Stimulated activated CD8-positive, alpha-beta memory T cell treated with anti-CD3 and anti-CD28 coated beads, Interleukin-4, amount 100 ng/mL, for 4 hours (primary cell): ENCODE results near the gene ZMYM4.

Experiments used
- DNase-seq, 2 donors: peaks; one replicate each; pipeline ENCODE4 v3.0.0-alpha.2; 2020; ENCODE audit warnings: low read depth in 2 of 2, low spot score in 1 of 2

The ZMYM4 gene

DNA sequence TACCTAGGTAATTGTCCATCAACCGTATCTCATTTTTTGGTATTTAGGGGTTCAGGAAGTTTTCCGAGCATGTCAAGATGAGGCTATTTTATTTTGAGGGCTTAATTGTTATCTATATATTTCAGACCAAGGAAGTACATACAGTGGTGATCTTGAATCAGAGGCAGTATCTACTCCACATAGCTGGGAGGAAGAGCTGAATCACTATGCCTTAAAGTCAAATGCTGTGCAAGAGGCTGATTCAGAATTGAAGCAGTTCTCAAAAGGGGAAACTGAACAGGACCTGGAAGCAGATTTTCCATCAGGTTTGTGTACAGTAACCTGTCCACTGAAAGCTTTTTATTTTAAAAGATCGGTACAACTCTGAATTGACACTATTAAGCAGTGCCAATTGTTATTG lies 130.2 kb downstream of the ZMYM4 start:
- no peak for DNase-seq

DNA sequence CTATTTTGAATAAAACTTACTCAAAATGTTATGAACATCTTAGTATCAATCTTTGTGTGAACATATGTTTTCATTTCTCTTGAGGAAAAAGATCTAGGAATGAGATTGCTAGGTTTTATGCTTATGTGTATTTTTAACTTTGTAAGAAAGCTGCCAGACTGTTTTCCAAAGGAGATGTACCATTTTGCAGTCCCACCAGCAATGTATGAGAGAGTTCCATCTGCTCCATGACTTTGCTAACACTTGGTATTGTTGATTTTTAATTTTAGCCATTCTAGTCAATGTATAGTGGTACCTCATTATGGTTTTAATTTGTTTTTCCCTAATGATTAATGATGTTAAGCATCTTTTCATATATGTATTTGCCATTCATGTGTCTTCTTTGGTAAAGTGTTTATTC lies 132.5 kb downstream of the ZMYM4 start:
- no peak for DNase-seq

- no peak for DNase-seq
These were observed 137.6 kb downstream of the ZMYM4 start for GRCh38 chr1:35406103-35406502.

- DNase-seq, result no peak
These were observed 139.2 kb downstream of the ZMYM4 start for GRCh38 chr1:35407743-35408142.

DNA sequence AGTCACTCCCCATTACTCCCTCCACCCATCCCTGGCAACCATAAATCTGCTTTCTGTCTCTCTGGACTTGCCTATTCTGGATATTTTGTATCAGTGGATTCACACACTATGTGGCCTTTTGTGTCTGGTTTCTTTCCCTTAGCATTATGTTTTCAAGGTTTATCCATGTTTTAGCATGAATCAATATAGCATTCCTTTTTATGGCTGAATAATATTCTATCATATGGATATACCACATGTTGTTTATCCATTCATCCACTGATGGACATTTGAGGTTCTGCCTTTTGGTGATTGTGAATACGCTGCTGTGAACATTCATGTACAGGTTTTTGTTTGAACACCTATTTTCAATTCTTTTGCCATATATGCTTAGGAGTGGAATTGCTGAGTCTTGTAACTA lies 140.4 kb downstream of the ZMYM4 start:
- no peak for DNase-seq

GRCh38 chr1:35426097-35426586 lies 157.6 kb downstream of the ZMYM4 start:
- DNase-seq, result no peak

GRCh38 chr1:35428360-35428759 lies 159.9 kb downstream of the ZMYM4 start:
- no peak for DNase-seq

- DNase-seq, result no peak
These were observed 162.3 kb downstream of the ZMYM4 start for GRCh38 chr1:35430762-35431161.

- DNase-seq, result no peak
These were observed 162.7 kb downstream of the ZMYM4 start for GRCh38 chr1:35431173-35431599.

DNA sequence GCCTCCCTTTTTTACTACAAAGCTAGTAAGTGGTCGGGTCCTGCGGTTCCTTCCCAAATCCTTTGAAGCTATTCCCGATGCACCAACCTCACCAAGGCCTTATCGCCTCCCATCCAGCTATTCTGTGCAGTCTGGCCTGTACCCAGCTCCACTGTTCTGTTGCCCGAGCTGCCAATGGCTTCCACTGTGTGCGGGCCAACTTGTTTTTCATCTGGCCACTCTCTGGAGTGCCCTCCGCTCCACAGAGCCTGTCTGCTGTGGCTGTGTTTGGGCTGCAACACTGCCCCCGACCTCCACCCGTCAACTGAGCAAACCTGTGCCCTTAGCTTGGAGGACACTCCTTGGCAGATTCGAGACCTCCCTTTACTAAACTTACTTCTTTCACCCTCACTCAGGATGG lies 163.7 kb downstream of the ZMYM4 start:
- no peak for DNase-seq

- no peak for DNase-seq
These were observed 165.2 kb downstream of the ZMYM4 start for GRCh38 chr1:35433714-35434113.

DNA sequence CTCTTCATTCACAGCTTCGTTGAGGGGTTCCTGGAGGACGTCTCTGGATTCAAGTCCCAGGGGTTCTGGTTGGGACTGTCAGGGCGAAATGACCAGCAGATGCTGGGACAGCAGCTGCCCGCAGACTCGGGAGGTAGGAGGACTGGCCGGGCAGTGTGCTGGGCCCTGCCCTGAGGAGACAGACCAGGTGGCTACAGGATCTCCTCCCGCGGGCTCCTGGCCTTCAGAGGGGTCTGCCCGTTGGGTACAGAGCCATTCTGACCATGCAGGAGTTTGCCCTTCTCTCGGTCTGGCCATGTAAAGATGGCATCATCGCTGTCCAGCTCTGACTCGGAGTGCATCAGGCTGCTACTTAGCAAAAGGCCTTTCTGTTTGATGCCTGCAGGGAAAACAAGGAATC lies 166.2 kb downstream of the ZMYM4 start:
- DNase-seq, result no peak

- DNase-seq, result no peak
These were observed 167.6 kb downstream of the ZMYM4 start for GRCh38 chr1:35436078-35436477.

DNA sequence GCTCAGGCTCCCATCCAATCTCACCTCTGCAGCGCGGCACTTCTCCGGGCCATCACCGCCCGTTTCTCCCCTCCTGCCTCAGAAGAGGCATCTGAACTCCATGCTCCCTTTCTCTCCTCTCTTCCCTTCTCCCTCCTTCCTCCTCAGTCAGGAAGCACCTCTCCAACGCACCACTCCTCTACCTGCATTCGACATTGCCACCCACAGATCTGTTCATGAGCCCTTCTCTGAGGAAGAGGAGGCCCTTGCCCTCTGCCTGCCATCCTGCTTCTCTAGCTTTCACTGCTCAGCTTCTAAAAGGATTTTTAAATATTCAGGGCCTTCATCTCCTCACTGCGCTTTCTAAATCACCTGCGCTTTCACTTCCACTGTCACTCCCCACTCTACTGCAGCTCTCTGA lies 168.7 kb downstream of the ZMYM4 start:
- DNase-seq, result no peak

DNA sequence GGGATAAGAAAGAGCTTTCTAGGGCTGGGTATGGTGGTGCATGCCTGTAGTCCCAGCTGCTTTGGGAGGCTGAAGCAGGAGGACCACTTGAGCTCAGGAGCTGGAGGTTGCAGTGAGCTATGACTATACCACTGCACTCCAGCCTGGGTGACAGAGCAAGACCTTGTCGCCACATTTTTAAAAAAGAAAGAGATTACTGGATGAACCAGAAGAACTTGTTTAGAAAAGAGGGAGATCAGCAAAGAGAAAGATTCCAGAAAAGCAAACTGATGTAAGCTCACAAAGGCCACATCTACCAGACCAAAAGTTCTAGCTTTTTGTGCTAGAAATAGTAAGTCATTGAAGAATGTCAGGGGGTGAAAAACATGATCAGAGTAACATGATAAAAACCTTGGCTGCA lies 171.1 kb downstream of the ZMYM4 start:
- no peak for DNase-seq

DNA sequence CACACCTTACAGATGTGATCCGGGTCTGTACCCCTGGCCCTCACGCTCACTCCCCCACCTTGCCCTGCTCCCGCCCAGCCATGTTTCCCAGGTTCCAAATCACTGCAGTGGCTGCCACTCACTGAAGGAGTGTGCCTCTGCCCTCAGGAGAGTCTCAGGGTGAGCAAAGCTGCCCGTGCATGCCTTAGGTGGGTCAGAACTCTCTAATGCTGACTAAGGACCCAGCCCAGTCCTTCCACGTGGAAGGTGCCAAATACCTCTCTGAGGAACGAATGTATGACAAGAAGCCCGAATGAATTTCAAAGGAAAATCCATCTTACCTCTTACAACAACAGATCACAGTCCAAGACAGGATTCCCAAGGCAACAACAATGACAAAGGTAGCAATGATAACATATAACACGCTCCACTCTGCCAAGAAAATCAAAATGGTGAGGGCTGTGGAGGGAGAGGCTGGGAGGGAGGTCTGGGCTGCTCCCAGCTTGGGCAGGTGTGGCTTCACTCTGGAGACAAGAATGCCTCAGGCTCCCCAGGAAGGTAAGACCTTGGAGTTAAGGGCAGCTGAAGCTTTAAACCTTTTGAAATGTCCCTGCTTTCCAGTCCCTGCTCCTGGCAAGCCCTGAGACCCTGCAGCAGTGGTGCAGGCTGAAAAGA lies 173.5 kb downstream of the ZMYM4 start:
- no peak for DNase-seq

- DNase-seq, result no peak
These were observed 174.2 kb downstream of the ZMYM4 start for GRCh38 chr1:35442734-35443133.

DNA sequence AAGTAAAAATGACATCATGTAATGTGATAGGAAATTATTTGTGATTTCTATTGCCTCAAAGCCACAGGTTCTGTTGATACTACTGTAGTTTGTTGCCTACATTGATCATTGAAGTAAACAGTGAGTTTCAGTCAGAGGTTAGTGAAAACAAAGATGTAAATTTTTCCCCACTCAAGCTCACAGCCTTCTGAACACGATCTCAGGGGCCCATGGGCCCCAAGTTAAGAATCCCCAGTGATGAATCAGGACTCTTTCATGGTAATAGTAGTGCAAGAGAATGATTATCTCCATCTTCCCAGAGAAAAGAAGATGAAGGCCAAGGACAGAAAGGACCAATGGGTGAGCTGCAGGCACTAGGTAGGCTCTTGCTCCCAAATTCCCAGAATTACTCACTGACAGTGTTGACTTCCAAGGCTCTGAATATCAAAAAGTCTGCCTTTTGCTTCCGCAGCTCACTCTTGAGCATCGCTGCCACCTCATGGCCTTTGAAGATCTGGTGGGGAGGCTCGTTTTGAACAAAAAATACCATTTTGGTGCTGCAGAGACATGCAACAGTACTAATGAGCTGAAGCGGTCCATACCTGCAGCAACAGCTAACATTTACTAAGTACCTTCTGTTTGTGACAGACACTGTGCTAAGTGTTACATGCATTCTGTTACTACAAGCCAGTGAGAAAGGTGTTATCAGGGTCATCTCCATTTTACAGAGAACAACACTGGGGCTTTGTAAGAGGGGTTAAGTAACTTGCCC lies 175.4 kb downstream of the ZMYM4 start:
- DNase-seq, result no peak

DNA sequence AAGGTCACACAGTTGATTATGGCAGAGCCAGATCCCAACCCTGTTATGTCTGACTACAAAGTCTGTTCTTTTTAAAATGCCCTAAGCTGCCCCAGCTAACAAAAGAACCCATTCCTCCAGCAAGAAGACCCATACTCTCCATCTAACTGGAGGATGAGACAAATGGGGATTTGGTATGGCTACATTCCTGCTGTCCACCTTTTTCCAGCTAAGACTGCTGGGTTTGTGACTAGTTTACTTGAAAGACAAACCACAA lies 175.9 kb downstream of the ZMYM4 start:
- no peak for DNase-seq

DNA sequence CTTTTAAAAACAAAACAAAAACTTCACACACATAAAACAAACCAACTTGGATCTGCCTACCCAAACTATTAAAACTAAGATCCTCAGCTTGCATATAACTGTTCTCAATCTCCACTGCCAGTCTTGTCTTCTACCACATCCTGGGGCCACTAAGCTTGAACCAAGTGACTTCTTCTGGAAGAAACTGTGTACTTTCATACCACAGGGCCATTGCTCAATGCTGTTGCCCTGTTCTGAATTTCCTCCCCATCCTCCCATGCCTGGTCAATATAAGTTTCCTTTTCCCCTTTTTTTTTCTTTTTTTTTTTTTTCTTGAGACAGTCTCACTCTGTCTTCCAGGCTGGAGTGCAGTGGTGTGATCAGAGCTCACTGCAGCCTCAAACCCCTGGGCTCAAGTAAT lies 178.8 kb downstream of the ZMYM4 start:
- no peak for DNase-seq

DNA sequence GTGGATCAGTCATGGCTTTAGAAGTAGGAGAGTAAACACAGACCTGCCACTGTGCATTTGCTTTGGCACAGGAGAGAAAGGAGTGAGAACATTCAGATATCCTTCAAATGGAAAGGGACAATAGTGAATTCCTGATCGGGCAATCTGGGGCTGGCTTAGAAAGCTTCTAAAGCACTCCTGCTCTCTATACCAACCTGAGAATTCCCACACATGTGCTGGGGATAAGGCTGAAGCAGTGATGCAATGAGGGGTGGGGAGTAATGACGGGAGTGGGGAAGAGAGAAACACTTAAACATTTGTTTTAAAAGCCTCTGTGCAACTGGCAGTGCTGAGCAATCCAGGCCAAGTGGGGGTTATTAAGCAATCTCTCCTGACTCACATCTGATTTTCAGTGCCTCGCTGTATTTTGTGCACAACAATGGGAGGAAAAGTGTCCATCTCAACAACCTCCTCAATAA lies 179.9 kb downstream of the ZMYM4 start:
- no peak for DNase-seq

DNA sequence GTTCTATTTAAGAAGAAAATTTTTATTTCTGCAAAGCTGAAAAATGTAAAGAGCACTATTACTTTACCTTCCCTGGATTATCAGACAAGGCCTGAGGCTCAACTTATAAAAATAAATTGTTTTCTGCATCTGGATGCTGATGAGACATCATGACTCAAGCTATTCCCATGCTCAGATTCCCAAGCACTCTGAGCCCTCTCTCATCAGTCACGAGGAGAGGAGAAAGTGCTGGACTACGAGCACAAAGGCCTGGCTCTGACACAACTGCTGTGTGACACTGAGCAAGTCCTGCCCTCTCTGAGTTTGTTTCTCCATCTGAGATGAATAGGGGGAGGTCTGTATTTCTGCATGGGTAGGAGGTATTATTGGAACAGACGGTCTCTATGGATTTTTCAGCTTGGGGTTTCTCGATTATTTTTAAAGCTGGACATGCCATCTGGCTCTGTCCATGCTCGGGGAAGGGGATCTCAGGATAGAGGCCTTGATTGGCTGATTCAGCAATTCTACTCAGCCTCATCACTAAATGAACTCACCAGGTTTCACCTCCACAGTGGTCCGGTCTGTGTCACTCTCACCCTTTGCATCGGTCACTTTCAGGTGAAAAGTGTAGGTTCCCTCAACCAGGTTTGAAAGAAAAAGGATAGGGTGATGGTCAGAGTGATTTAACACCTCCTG lies 181.0 kb downstream of the ZMYM4 start:
- no peak for DNase-seq
